GM18951 (cell line): ENCODE measurements around the gene UTP25.
"Not testable (repeated sequence)": the region's sequence is repeated elsewhere in the genome, so short reads cannot be mapped to it uniquely, and the experiment has no call there.

Experiments
- POLR2A ChIP-seq: IDR thresholded peaks from 4 replicates; pipeline ENCODE4 v1.6.1; 2011; ENCODE audit warnings: mild to moderate bottlenecking; ENCODE audit not compliant: insufficient read length, insufficient read depth; ENCODE audit errors: extremely low read depth
- in situ Hi-C: fragments of 300-500 bp; cut with MboI; formaldehyde crosslinking; loops from one replicate; pipeline ENCODE4 v1.12.0; 2022; ENCODE audit warnings: low sequenced_read_pairs, mixed read lengths, inconsistent platforms; ENCODE audit not compliant: unreplicated experiment

The UTP25 gene

DNA sequence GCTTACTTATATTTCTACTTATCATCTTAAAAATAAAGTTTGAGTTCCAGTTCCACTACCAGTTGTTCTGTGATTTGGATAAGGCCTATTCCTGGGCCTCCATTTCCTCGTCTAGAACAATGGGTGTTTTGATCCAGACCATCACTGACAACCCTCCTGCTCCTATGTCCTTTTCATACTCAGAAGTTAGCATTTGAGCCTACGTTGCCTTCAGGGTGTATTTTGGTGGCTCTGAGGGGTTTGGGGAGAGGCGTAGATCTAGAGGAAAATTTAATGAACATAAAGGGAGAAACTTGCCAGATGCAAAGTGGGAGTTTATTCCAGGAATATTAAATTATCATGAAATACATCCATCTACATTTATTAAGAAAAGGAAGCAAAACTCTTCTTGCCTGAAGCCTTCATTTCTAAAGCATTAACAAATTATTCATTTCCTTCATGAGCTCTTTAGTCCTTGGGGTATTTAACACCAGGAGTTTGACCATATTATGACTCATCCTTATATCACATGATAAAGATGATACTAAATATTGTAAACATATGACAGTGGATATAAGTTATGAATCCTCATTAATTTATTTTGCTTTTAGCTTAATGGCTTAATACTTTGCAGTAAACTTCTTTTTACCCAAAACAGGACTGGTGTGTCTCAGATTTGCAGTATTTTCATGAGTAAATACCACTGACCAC lies 63.0 kb downstream of the UTP25 start:
- in situ Hi-C loops, result no loop called here
- TF ChIP-seq POLR2A, result no peak

DNA sequence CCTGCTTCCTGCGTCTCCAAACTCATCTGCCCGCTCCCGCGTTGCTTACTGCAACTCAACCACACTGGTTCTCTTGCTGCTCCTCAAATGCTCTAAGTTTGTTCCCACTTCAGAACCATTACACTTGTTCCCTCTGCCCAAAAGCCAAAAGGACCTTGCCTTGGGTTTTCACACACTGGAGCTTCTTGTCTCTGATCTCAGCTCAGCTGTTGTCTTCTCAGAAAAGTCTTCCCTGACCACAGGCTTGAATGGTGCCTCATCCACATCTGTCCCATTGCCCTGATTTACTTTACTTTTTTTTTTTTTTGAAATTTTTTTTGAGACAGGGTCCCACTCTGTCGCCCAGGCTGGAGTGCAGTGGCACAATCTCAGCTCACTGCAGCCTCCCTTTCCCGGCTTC lies 66.0 kb downstream of the UTP25 start:
- in situ Hi-C loops, result no loop called here
- no peak for TF ChIP-seq POLR2A

DNA sequence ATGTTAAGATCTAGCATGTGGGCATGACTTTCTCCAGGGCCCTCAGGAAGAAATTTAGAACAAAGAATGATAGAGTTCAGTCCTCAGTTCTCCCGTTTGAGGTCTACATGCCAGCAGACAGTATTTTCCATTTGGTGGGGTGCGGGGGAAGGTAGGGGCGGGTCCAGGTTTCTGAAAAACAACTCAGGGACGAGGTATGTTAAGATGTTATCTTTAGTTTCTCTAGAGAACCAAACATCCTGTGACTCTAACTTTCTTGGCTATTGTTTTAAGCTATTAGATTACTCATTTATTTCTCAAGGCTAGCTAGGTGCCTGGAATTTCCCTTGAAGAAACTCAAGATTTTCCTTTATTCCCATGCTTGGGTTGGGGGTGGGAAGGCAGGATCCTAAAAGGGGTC lies 67.9 kb downstream of the UTP25 start:
- TF ChIP-seq POLR2A, result no peak
- in situ Hi-C loops, result no loop called here

DNA sequence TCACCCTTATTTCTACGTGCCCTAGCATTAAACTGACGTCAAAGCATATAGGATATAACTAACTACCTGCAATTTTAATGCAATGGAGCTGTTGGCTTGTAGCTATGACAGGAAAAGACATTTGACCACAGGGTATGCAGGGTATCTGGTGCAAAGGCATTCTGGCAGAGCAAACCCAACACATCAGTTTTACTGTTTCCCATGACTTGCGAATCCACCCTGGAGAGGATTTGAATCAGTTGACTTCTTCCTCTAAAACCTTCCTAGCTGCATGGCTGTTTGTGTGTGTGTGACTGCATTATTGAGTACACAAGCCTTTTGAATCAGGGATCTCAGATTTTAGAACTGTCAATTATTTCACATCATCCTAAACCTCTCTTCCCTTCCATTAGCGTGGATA lies 68.6 kb downstream of the UTP25 start:
- in situ Hi-C loops, result no loop called here
- no peak for TF ChIP-seq POLR2A

DNA sequence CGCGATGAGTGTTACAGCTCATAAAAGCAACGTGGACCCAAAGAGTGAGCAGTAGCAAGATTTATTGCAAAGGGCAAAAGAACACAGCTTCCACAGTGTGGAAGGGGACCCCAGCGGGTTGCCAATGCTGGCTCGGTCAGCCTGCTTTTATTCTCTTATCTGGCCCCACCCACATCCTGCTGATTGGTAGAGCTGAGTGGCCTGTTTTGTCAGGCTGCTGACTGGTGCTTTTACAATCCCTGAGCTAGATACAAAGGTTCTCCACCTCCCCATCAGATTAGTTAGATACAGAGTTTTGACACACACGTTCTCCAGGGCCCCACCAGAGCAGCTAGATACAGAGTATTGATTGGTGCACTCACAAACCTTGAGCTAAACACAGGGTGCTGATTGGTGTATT lies 70.5 kb downstream of the UTP25 start:
- in situ Hi-C loops, result not testable (repeated sequence)

DNA sequence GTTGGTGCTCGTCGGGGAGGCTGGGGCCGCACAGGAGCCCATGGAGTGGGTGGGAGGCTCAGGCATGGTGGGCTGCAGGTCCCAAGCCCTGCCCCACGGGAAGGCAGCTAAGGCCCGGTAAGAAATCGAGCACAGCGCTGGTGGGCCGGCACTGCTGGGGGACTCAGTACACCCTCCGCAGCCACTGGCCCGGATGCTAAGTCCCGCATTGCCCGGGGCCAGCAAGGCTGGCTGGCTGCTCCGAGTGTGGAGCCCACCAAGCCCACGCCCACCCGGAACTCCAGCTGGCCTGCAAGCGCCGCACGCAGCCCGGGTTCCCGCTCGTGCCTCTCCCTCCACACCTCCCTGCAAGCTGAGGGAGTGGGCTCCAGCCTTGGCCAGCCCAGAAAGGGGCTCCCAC lies 71.1 kb downstream of the UTP25 start:
- in situ Hi-C loops, result not testable (repeated sequence)

DNA sequence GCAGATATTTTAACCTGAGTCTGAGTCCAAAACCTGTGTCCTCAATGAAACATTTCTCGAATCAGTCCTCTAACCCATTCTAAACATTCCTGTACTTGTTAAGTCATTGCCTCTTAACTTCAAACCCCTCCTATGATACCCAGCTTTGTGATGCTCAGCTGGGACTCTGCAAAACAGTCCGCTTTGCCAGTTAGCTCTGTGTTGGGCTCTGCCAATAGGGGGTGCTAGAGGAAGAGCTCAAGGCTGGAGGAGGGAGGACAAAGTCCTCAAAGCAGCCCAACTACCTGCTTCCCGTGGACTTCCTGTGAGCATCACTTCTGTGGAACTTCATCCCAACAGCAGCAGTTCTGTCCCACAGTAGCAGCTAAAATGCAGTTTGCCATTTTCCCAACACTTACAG lies 72.2 kb downstream of the UTP25 start:
- no peak for TF ChIP-seq POLR2A

DNA sequence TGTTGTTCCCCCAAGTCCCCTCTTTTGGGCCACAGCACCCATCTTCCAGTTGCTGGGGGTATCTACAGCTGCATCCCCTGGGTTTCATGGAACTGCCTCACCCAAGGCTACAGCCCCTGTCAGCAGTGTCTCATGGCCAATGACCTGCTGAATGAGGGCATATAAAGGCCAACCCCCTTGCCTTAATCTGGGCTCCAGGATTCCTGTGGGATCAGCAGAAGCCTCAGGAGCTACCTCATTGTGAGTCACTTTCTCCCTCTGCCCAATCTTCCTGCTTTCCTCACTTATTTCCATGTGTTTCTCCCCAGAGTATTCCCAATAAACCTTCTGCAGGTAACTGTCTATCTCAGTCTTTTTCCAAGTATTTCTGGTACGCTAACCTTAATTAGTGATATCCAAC lies 73.0 kb downstream of the UTP25 start:
- TF ChIP-seq POLR2A, result no peak
- in situ Hi-C loops, result no loop called here

More for the DNA sequence above, 72.2 kb downstream of the UTP25 start:
- in situ Hi-C loops, result no loop called here

DNA sequence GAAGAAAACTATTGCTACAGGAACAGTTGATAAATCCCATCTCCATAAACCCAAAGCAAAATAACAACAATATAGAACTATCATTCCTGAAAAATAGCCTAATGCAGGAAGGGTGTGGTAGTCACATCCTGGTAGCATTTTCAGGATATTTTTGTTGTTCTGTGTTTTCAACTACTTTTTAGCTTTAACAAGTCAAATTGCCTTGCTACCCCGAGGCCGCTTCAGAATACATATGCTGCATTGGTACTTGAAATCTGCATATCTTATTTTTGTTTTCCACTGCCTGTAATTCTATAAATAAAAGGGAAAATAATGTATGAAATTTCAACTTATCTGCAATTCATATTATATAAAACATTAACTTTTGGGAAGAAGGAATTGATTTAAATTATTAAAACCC lies 73.4 kb downstream of the UTP25 start:
- in situ Hi-C loops, result no loop called here
- TF ChIP-seq POLR2A, result no peak

DNA sequence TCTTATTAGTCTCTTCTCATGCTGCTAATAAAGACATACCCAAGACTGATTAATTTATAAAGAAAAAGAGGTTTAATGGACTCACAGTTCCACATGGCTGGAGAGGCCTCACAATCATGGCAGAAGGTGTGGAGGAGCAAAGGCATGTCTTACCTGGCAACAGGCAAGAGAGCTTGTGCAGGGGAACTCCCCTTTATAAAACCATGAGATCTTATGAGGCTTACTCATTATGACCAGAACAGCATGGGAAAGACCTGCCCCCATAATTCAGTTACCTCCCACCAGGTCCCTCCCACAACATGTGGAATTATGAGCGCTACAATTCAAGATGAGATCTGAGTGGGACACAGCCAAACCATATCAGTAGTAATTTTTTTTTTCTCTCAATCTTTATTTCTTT lies 77.0 kb downstream of the UTP25 start:
- in situ Hi-C loops, result not testable (repeated sequence)
